NCI-H446 (cell line): Measurements from ENCODE around the gene C2orf72.
"Not testable (repeated sequence)": the region's sequence is repeated elsewhere in the genome, so short reads cannot be mapped to it uniquely, and the experiment has no call there.

Source experiments
- DNase-seq, 2 experiments: peaks; one replicate each; lab custom pipeline; 2025; lab: John Stamatoyannopoulos, UW

C2orf72 gene

DNA sequence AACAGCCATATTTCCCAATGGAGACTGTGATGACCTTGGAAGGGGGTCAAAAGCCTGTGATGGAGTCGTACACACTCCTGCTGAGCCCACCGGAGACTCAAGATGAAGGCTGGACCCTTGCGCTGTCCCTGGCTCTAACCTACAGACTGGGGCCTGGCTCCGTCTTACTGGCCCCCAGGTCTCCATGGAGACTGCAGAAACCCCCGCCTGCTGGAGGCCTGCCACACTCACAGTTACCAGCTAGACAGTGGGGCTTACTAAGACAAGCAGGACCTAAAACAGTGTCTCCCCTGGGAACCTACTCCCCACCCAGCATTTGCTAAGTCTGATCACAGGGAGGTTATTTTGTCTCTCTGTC is 9.6 kb downstream of the C2orf72 start:
- DNase-seq, result no peak

DNA sequence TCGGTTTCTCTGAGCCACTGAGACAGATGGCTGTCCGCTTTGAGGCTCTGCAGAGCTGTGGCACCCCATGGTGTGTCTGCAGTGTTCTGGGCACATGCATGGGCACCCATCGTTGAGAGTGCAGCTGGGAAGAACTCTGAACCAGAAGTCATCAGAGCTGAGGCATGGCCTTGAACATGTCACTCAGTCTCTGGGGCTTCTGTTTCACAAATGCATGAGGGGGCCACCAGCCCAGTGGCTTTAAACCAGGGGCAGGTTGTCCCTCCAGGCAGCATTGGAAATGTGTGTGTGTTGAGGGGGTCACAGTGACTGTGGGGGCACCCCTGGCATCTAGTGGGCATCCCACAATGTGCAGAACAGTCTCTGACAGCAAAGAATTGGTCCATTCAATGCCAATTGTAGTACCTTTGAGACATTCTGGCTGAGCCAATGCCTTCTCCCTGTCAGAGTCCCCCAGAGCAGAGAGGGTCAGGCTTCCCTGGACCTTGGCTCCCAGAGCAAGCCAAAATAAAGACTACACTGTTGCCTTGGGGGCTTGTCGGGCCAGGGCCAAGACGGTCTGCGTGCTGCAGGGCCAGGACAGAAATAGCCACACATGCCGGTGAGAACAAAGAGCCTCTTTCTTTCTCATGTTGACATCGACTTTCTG is 10.1 kb downstream of the C2orf72 start:
- DNase-seq, result no peak

DNA sequence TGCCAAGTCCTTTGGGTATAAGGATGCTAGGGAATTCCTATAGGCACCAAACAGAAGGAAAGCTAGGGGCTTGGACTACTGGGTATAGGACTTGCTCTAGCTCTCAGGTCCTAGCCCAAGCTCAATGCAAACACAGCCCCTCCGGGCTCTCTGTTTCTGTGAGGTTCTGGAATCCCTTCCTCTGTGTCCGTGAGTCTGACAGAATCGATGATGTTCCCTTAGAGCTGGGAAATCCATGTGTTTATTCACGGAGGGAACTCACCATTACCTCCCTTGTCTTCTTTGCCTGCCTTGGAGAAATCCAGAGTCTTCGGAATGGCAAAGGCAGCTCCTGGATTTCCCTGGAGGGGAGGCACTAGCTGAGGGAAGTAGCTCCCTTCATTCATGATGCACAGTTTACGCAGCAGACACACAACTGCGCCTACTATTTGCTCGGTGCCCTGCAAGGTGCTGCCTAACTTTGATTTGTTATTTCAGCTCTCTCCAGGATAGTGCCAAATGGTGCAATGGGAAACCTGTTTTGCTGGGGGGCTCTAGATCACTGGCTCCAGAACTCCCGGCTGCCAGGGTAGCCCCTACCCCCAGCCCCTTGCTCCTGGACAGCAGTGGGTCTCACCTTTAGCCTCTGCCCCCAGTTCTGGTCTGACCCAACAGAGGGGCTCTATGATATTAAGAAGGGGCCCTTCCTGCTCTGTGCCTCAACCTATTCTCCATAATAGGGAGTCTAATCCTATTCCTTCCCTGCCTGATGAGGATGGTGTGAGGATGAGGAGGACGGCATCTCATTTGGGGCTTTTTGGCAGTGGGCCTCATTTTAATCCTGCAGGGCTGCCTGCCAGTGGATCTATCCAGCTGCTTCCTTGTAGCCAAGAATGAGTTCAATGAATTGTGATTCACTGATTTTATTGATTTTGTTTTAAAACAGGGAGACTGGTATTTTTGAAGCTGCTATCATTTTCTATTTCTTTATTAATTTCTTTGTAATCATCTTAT is 10.9 kb downstream of the C2orf72 start:
- no peak for DNase-seq

DNA sequence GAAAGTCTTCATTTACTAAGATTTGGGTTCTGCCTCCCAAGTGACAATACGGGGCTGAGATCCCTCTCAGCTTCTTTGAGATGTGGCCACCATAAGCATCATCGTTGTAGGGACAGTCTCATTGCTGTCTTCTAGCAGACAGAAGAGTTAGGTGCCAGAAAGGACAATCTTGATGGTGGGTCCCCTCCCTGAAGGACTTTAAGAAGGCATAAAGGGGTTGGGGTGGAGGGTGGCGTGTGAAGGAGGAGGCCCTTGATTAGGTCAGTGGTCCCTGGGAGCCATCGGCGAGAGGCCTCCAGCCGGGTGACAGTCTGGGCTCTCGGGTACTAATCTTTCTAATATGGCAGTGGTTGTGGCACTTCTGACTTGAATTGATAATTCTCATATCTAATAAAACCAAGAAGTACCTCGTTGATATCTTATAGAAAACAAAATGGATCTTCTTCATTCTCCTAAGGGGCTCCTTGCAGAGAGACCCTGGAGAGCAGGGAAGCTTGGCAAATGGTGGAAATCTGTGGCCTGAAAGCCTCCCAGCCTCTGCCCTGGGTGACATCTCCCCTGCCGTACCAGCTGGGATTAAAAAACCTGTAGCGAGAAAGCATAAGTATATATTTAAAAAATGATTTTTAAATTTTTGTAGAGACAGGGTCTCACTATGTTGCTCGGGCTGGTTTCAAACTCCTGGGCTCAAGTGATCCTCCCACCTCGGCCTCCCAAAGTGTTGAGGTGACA is 12.1 kb downstream of the C2orf72 start:
- DNase-seq, result no peak

DNA sequence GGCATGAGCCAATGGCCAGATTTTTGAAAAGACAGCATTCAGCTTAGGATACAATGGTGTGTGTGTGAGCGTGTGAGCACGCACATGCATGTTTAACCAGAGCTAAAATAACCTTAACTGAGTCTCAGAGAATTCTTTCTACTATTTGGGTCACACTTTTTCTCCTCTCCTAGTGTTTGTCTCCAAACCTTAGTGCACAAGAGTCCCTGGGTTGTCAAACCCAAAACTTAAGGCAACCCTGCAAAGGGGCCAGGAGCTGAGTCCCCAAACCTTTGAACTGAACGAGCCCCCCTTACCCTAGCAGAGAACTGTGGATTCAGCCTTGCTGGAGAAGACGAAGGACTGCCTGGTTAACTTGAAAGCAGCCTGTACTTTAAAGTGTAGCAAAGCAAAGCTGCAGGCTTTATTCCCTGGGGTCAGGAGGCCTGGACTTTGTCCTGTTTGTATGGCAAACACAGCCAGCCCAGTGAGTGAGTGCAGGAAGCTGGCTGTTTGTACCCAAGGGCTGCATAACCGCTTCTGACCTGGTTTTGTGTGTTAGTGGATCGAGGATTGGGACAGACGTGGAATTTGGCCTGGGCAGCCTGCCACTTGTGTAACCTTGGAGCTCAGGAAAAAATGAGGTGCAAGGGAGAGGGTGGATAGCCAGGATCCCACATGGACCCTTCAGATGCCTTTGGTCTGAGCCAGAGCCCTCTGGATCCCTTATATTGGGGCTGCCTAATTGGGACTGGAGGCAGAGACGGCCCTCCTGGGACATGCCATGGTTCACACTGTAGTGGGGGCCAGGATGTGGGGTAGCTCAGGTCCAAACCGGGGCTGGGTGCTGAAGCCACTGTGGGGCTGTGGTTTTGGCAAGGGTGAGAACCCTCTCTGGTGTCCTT is 12.9 kb downstream of the C2orf72 start:
- no peak for DNase-seq

DNA sequence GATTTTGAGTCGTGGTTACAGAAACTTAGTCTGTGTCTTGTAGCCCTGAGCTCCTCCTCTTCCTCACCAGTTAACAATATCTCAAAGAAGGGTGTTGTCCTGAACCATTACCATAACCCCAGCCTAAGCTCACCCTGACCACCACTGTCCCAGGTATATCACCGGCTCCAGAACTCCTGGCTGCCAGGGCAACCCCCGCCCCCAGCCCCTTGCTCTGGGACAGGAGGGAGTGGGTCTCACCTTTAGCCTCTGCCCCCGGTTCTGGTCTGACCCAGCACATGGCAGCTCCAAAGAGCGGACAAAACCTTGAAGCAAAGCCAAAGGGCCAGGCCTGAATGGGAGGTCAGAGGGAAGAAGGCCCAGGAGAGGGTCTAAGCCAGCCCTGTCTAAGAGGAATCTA is 13.8 kb downstream of the C2orf72 start:
- DNase-seq, result no peak

DNA sequence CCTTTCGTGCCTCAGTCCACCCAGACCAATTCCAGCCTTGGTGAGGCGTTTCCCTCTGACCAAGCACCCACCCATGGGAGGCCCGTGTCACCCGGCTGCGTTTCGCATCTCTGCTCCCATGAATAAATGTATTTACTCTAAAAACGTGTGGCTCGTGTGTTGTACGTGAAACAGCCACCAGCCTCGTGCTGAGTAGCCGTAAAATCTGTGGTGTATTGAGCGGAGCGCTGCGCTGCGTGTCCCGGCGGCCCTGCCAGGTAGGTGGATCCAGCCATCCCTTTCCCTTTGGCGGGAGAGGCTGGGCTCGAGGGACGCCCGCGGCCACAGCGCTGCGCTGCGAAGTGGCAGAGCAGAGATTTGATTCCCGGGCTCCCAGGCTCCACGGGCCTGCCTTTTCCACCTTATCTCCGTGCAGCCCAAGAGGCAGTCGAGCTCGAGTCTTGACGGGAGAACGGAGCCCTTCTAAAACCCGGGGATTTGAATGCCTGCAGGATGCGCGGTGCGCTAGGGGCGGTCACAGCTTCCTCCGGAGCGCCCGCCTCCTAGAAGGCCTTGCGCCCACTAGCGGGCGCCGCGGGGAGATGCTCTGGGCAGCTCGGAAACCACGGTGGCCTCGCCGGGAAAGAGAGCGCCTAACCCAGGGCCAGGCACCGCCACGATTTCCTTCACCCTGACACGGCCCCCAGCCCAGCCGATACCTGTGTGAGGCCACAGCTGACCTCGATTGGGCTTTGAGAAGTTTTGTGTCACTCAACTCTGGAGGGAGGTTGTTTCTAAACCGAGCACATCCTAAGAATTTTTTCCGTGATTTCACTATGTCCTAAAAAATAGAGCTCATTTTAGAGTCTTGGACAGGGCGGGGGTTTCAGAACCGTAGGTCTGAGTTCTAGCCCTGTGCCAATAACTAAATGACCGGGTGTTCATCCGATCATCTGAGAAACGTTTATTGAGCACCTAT is 15.4 kb downstream of the C2orf72 start:
- DNase-seq, result peak; percentile 20 to 86

DNA sequence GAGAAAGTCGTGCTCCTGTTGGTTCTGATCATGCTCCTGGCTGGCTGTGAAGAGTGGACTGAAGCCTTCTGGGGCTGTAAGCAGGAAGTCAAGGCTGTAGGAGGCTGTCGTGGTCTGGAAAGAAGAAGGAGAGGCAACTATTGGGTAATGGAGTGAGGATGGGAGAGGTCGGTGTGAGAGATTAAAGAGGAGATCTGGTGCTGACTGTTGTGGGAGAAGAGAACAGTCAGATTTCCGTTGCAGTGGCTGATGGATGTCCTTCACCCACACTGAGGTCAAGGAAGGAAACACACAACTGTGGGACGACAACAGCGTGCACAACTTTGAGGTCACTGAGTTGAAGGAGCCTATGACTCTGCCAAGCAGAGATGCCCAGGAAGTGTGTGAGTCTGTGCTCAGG is 16.5 kb downstream of the C2orf72 start:
- no peak for DNase-seq

DNA sequence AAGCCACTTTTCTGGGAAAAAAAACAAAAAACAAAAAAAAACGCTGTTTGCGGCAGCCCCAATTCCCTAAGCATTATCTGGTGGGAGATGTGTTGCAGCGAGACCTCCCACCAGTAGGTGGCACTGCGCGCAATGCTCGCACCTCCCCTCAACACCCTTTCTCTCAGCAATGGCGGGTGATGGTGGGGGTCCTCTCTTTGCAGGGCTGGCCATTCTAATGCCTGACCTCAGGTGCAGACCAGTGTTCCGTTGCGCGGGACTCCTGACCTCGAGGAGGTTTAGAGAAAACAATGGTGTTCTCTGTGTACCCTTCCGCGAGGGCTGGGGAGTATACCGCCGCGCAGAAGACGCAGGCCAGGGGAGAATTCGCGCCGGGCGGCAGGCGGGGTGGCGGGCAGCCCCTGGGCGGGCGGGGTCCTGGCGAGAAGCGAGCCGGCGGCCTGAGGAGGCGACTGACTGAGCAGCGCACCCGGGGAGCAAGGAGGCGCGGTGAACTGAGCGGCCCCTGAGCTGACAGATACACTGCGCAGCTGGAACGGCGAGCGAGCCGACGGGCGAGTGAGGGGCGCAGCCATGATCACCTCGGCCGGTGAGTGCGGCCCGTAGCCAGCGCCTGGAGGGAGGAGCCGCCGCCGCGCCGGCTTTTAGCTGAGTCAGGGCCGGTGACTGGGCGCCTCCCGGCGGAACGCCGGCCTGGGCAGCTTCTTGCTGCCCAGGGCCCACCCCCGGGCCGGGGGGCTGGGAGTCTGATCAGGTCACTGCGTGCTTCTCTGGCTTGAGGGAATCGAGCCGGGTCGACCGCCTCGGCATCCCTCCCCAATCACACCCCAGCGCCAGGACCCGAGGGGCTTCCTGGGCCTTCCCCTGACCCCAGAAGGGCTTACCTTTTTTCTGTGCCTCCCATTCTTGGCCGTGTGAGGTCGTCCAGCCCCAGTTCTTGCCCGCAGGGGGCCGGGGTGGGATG is 19.4 kb downstream of the C2orf72 start, which contains the start of gene PSMD1:
Gene PSMD1 (plus strand): TSS at position 415 of the 964 bp plus-strand sequence. CDS start 159 bp downstream, at position 574.
- peak; percentile 81 to 92 for DNase-seq

DNA sequence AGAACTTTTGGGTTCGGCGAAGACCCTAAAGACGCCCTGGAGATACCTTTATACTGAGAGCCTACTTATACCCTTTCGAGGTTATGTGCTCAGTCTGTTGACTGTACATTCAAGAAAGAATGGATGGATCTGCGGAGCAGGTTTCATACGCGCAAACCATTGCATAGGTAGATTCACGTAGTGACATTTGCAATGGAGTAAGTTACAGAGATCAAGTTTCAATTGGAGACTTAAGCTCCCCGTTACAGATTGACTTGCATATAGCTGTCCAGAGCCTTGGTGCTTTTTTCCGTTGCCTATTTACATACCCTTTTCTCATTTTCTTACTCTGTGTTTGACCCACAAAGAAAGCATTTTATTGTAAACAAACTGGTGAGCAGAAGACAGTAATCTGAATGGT is 20.3 kb downstream of the C2orf72 start:
- DNase-seq, result no peak

DNA sequence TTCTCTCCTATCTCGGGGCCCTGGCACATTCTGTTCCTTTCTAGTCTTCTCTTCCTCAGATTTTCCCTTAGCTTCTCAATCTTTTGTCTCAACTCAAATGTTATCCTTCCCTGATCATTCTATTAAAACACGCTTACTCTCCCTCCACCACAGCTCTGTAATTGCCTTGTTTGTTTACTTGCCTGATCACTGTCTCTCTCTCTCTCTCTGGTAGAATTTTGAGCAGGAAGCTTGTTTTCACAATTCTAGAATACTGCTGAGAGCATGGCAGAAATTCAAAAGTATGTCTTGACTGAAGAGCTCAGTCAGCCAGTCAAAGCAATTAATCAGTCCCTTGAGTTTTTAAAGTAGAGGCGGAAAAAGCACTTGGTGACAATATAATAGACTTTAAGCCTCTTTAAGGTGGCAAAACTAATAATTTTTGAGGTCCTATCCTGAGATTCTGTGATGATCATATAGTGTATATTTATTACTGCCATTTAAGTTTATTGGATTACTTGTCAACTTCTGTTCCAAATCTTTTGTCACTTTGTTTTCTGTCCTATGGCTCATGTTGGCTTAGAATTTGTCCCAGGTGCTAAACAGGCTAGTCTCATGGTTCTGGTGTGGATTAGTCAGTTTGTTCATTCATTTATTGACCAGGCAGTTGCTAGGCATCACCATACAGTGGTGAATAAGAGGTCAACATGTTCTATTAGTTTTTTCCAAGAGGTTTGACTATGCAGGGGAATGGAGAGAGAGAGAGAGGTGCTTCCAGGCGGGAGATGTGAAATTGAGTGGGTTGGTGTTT is 21.6 kb downstream of the C2orf72 start:
- DNase-seq, result no peak

DNA sequence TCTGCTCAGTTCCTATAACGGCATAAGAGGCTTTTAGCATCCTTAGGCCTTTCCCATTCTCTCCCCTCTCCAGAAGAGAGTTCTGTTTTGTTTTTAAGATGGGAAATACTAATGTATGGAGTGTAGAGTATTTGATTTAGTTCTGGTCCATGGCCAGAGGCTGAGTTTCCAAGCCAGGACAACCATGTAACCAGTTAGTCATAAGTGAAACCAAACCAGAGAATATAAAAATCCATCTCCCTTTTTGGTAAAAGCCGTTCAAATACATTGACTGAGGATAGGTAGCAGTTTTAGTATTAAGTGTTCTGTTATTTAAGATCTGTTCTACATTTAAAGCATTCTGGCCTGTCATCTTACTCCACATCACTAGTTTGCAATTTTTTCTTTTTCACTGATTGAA is 22.4 kb downstream of the C2orf72 start:
- no peak for DNase-seq

DNA sequence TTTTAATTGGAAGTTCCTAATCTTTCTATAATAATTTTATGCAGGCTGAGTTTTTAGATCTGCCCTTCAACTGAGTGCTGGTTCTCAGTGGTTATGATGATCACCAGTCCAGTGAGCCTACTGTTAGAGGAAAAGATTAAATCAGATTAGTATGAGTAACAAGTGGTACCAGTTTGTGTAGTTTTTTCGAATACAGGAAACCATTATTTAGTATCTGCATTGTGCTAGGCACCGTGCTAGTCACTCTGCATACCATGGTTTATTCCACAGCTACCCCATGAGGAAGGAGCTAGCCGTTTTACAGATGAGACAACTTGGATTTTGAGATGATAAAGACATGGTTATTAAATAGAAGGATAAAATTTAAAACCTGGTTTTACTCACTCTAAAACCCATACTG is 25.5 kb downstream of the C2orf72 start:
- DNase-seq, result no peak

DNA sequence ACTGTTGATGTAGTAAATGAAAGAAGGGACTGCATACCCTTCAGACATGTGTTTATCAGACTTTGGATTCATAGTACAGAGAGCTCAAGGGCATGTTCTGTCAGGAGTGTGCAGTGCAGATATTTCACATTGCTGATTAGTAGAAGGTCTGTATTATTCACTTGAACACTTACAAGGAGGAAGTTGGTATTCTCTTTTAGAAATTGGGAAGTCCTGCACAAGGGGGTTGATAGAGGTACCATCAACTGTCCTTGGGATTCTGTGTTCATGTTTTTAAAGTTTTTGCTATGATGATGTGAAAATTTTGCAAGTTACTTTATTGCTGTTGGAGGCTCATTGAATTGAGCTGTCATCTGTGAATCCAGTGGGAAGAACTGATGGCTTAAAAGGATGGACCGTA is 26.0 kb downstream of the C2orf72 start:
- DNase-seq, result no peak

DNA sequence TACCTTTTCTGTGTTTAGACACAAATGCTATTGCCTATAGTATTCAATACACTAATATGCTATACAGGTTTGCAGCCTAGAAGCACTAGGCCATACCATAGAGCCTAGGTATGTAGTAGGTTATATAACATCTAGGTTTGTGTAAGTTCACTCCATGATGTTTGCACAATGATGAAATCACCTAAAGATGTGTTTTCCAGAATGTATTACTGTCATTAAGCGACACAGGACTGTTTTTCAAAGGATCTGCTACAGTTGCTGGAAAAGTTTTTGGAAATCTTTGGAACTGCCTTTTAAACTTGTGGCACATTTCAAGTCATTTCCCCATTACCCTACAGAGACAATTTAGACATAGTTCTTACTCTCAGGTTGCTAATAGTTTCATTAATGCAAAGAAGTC is 28.6 kb downstream of the C2orf72 start:
- no peak for DNase-seq

DNA sequence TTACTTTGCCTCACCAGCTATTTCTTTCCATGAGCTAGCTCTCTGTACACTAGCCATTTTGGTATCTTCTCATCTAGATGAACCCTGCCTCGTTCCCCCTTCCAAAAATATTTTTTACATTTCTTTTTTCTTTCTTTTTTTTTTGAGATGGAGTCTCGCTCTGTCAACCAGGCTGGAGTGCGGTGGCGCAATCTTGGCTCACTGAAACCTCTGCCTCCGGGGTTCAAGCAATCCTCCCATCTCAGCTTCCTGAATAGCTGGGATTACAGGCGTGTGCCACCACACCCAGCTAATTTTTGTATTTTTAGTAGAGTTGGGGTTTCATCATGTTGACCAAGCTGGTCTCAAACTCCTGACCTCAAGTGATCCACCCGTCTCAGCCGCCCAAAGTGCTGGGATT is 30.2 kb downstream of the C2orf72 start:
- not testable (repeated sequence) for DNase-seq

DNA sequence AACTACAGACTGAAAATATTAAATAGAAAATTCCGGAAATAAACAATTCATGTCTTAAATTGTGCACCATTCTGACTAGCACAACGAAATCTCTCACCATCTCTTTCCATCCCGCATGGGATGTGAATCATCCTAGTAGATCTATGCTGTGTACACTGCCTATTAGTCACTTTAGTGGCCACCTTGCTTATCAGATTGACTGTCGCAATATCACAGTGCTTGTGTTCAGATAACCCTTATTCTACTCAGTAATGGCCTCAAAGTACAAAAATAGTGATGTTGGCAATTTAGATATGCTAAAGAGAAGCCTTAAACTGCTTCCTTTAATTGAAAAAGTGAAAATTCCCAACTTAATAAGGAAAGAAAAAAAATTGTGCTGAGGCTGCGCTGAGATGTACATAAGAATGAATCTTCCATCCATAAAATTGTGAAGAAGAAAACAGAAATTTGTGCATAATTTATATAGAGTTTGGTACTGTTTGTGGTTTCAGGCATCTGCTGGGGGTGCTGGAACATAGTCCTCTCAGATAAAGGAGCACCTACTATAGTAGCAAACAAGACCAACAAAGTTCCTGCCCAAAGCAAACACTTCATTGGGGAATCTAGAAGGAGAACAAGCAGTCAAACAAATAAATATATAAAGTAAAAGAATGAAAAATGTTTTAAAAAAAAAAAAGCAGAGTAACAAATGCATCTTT is 31.4 kb downstream of the C2orf72 start:
- no peak for DNase-seq
